Measurements from ENCODE around the gene KRTAP12-4.
"Not testable (repeated sequence)": the region's sequence is repeated elsewhere in the genome, so short reads cannot be mapped to it uniquely, and the experiment has no call there.

The KRTAP12-4 gene

GRCh38 chr21:44654576-44655175 is at the start of gene KRTAP12-4:
TSS of gene KRTAP12-4 (minus strand) at chr21:44654659. CDS start at chr21:44654614, 45 bp downstream.
- FAIRE-seq (no peak), DNase-seq (ENCODE audit: low spot score) (no peak)

- DNase-seq (ENCODE audit: low spot score) (no peak), FAIRE-seq (no peak)
Observed at GRCh38 chr21:44703731-44704635, 49.5 kb upstream of the KRTAP12-4 start.

GRCh38 chr21:44702973-44703730 is 48.7 kb upstream of the KRTAP12-4 start:
- FAIRE-seq (no peak), DNase-seq (ENCODE audit: low spot score) (no peak)

GRCh38 chr21:44702111-44702972 is 47.9 kb upstream of the KRTAP12-4 start:
- FAIRE-seq (peak; percentile 44), DNase-seq (ENCODE audit: low spot score) (no peak)

GRCh38 chr21:44701541-44701940 is 47.1 kb upstream of the KRTAP12-4 start:
- DNase-seq (ENCODE audit: low spot score) (no peak), FAIRE-seq (no peak)

GRCh38 chr21:44701023-44701400 is 46.6 kb upstream of the KRTAP12-4 start:
- DNase-seq (ENCODE audit: low spot score): no peak
- FAIRE-seq: no peak

- FAIRE-seq (no peak), DNase-seq (ENCODE audit: low spot score) (no peak)
Observed at GRCh38 chr21:44700101-44701022, 45.9 kb upstream of the KRTAP12-4 start.

- FAIRE-seq (no peak), DNase-seq (ENCODE audit: low spot score) (no peak)
Observed at GRCh38 chr21:44699502-44700001, 45.1 kb upstream of the KRTAP12-4 start.

GRCh38 chr21:44697811-44698734 is 43.6 kb upstream of the KRTAP12-4 start:
- no peak for DNase-seq (ENCODE audit: low spot score)
- FAIRE-seq: no peak

- not testable (repeated sequence) for FAIRE-seq; DNase-seq (ENCODE audit: low spot score)
Observed at GRCh38 chr21:44697172-44697810, 42.8 kb upstream of the KRTAP12-4 start, which contains the start of gene KRTAP10-12. TSS of gene KRTAP10-12 (plus strand) at chr21:44697172. CDS start at chr21:44697202, 30 bp downstream.

GRCh38 chr21:44696572-44696971 is 42.1 kb upstream of the KRTAP12-4 start:
- FAIRE-seq: no peak
- DNase-seq (ENCODE audit: low spot score): no peak

GRCh38 chr21:44695641-44696040 is 41.2 kb upstream of the KRTAP12-4 start:
- DNase-seq (ENCODE audit: low spot score) (no peak), FAIRE-seq (no peak)

- DNase-seq (ENCODE audit: low spot score): no peak
- FAIRE-seq: no peak
Observed at GRCh38 chr21:44695184-44695583, 40.7 kb upstream of the KRTAP12-4 start.

GRCh38 chr21:44694776-44695175 is 40.3 kb upstream of the KRTAP12-4 start:
- no peak for FAIRE-seq
- DNase-seq (ENCODE audit: low spot score): no peak

GRCh38 chr21:44692798-44693512 is 38.5 kb upstream of the KRTAP12-4 start:
- DNase-seq (ENCODE audit: low spot score): no peak
- FAIRE-seq: no peak

GRCh38 chr21:44691686-44692085 is 37.2 kb upstream of the KRTAP12-4 start:
- no peak for DNase-seq (ENCODE audit: low spot score)
- FAIRE-seq: no peak

GRCh38 chr21:44689740-44690139 is 35.3 kb upstream of the KRTAP12-4 start:
- DNase-seq (ENCODE audit: low spot score); FAIRE-seq: not testable (repeated sequence)

Data from urothelium cell line (cell line).